Transverse colon (tissue), 4 donors: Measurements from ENCODE around the gene LYPD6B.

ENCODE experiments used
- CTCF ChIP-seq, 5 experiments: fragments of 200-600 bp in 3 of 5; fragments of 450-650 bp in 2 of 5; sonication (generic) in 3 of 5; IDR thresholded peaks; 1 replicate in 2 of 5; 2 replicates in 3 of 5; pipeline ENCODE4 v1.5.1; 2016 to 2017; ENCODE audit warnings: antibody characterized with exemption in 5 of 5, inconsistent platforms in 3 of 5, mild to moderate bottlenecking in 2 of 5, moderate library complexity in 1 of 5
- EP300 ChIP-seq: sonication (generic); formaldehyde crosslinking; IDR thresholded peaks from one replicate; pipeline ENCODE4 v1.6.1; 2017; ENCODE audit warnings: antibody characterized with exemption, low read depth
- POLR2A ChIP-seq: fragments of 450-650 bp; IDR thresholded peaks from one replicate; pipeline ENCODE4 v1.6.1; 2016; ENCODE audit warnings: antibody characterized with exemption, mild to moderate bottlenecking, moderate library complexity
- POLR2AphosphoS5 ChIP-seq, 3 donors: sonication (generic); formaldehyde crosslinking; IDR thresholded peaks; one replicate each; pipeline ENCODE4 v1.6.1; 2016; ENCODE audit warnings: antibody characterized with exemption in 3 of 3

GRCh38 chr2:149080099-149080498 is 41.6 kb downstream of the LYPD6B start:
- TF ChIP-seq CTCF (IDR thresholded peaks at IDR 0.05) (no peak), POLR2AphosphoS5 (IDR thresholded peaks at IDR 0.05) (no peak), POLR2A (no peak), EP300 (no peak)
